Right atrium auricular region (tissue), 2 donors: Measurements from ENCODE around the gene FHL3. TPM values are rescaled to one million over a fixed set of nuclear protein-coding genes. Genes with fewer than 3 reads are reported as not detected.
"Not testable (repeated sequence)": the region's sequence is repeated elsewhere in the genome, so short reads cannot be mapped to it uniquely, and the experiment has no call there.

Experiments used
- DNase-seq: peaks from one replicate; pipeline ENCODE4 v3.0.0-alpha.2; 2019; ENCODE audit warnings: low spot score
- H3K27ac ChIP-seq, 2 donors: fragments of 200-600 bp; sonication (generic); 1 replicate in 1 of 2; 2 replicates in 1 of 2; pipeline ENCODE4 v1.5.1; 2016 to 2019
- H3K27me3 ChIP-seq, 2 donors: fragments of 200-600 bp; sonication (generic); one replicate each; pipeline versions ENCODE4 v1.5.1 to v1.6.0; 2017 to 2019
- H3K36me3 ChIP-seq: fragments of 200-600 bp; sonication (generic); one replicate; pipeline ENCODE4 v1.5.1; 2016
- H3K4me1 ChIP-seq, 2 donors: fragments of 200-600 bp; sonication (generic); one replicate each; pipeline versions ENCODE4 v1.5.1 to v1.6.0; 2017 to 2019
- H3K4me3 ChIP-seq, 2 donors: fragments of 200-600 bp; sonication (generic); 1 replicate in 1 of 2; 2 replicates in 1 of 2; pipeline ENCODE4 v1.5.1; 2017 to 2019; ENCODE audit warnings: mild to moderate bottlenecking in 1 of 2, moderate library complexity in 1 of 2
- H3K9me3 ChIP-seq, 2 donors: fragments of 200-600 bp; sonication (generic); one replicate each; pipeline ENCODE4 v1.5.1; 2019
- CTCF ChIP-seq, 2 donors: fragments of 200-600 bp; sonication (generic); IDR thresholded peaks; one replicate each; pipeline ENCODE4 v1.5.1; 2019; ENCODE audit warnings: antibody characterized with exemption in 2 of 2
- total RNA-seq, 2 donors: library from RNA; depleted of rRNA; stranded (reverse); fragments of >200 nt; gene quantifications; one replicate each; pipeline ENCODE4 v1.1.0, GENCODE V29; 2016

Gene FHL3
- total RNA-seq, 2 donors from 2014 or later, result 8.0 to 16.0 TPM

- H3K36me3 ChIP-seq, result peaks cover 70% of the 10 kb centered on the region
- not testable (repeated sequence) for H3K27ac ChIP-seq
These were observed 30.2 kb downstream of the FHL3 start for GRCh38 chr1:37975083-37975482.

GRCh38 chr1:37974567-37974966, 30.7 kb downstream of the FHL3 start:
- H3K27me3 ChIP-seq, result no peaks in the 10 kb centered on the region
- H3K36me3 ChIP-seq, result peaks cover 67% of the 10 kb centered on the region
- H3K27ac ChIP-seq, result no peak overlapping the region
- no peak overlapping the region for H3K4me3 ChIP-seq
- no peaks in the 10 kb centered on the region for H3K9me3 ChIP-seq
- no peaks in the 10 kb centered on the region for H3K4me1 ChIP-seq
- TF ChIP-seq CTCF (IDR thresholded peaks at IDR 0.05), result no peak
- DNase-seq, result no peak

More at GRCh38 chr1:37975083-37975482, 30.2 kb downstream of the FHL3 start:
- not testable (repeated sequence) for H3K9me3 ChIP-seq, H3K4me3 ChIP-seq, DNase-seq, H3K27me3 ChIP-seq, H3K4me1 ChIP-seq
- peak; percentile 18 to 71 for TF ChIP-seq CTCF (IDR thresholded peaks at IDR 0.05)

GRCh38 chr1:37973684-37974083, 31.6 kb downstream of the FHL3 start:
- H3K27me3 ChIP-seq, H3K27ac ChIP-seq, H3K4me1 ChIP-seq, DNase-seq, H3K4me3 ChIP-seq, H3K9me3 ChIP-seq: not testable (repeated sequence)
- peaks cover 67% of the 10 kb centered on the region for H3K36me3 ChIP-seq

GRCh38 chr1:37965301-37965700, 40.0 kb downstream of the FHL3 start:
- TF ChIP-seq CTCF (IDR thresholded peaks at IDR 0.05), result no peak
- Histone ChIP-seq H3K27me3 (no peaks in the 10 kb centered on the region), H3K9me3 (no peaks in the 10 kb centered on the region), H3K4me3 (no peak overlapping the region), H3K4me1 (no peaks in the 10 kb centered on the region), H3K27ac (no peak overlapping the region), H3K36me3 (peaks cover 52% of the 10 kb centered on the region)
- DNase-seq, result no peak

GRCh38 chr1:37964106-37964505, 41.2 kb downstream of the FHL3 start:
- not testable (repeated sequence) for H3K27me3 ChIP-seq, H3K27ac ChIP-seq, H3K4me1 ChIP-seq, H3K9me3 ChIP-seq, DNase-seq, H3K4me3 ChIP-seq
- H3K36me3 ChIP-seq, result peaks cover 52% of the 10 kb centered on the region

GRCh38 chr1:37958690-37959089, 46.6 kb downstream of the FHL3 start:
- Histone ChIP-seq H3K27me3 (no peaks in the 10 kb centered on the region), H3K27ac (no peak overlapping the region), H3K36me3 (peaks cover 52% of the 10 kb centered on the region), H3K4me1 (no peaks in the 10 kb centered on the region), H3K9me3 (no peaks in the 10 kb centered on the region), H3K4me3 (no peak overlapping the region)
- TF ChIP-seq CTCF (IDR thresholded peaks at IDR 0.05), result no peak
- DNase-seq, result no peak

GRCh38 chr1:37955685-37956084, 49.6 kb downstream of the FHL3 start:
- DNase-seq, result no peak
- no peak for TF ChIP-seq CTCF (IDR thresholded peaks at IDR 0.05)
- Histone ChIP-seq H3K4me1 (no peaks in the 10 kb centered on the region), H3K27me3 (no peaks in the 10 kb centered on the region), H3K27ac (no peak overlapping the region), H3K4me3 (no peak overlapping the region), H3K36me3 (peaks cover 36% of the 10 kb centered on the region), H3K9me3 (no peaks in the 10 kb centered on the region)
